Neutrophil (primary cell): ENCODE results near the gene THBS4.

Experiments used
- H3K27ac ChIP-seq: fragments of 200-600 bp; sonication (generic); 2 replicates; pipeline ENCODE4 v1.5.1; 2016; ENCODE audit warnings: mild to moderate bottlenecking, moderate library complexity
- H3K27me3 ChIP-seq: fragments of 200-600 bp; sonication (generic); 2 replicates; pipeline ENCODE4 v1.6.0; 2016; ENCODE audit warnings: mild to moderate bottlenecking
- H3K36me3 ChIP-seq: fragments of 200-600 bp; sonication (generic); 2 replicates; pipeline ENCODE4 v1.5.1; 2017
- H3K4me1 ChIP-seq, 2 experiments: fragments of 200-600 bp in 1 of 2; sonication (generic) in 1 of 2; 1 replicate in 1 of 2; 2 replicates in 1 of 2; pipeline versions ENCODE4 v1.5.1 to v1.6.1; 2013 to 2016; ENCODE audit warnings: low read depth in 1 of 2, low read length in 1 of 2, mild to moderate bottlenecking in 1 of 2, moderate library complexity in 1 of 2; ENCODE audit not compliant: control insufficient read depth in 1 of 2, insufficient read depth in 1 of 2
- H3K4me3 ChIP-seq, 2 experiments: fragments of 200-600 bp in 1 of 2; sonication (generic) in 1 of 2; 1 replicate in 1 of 2; 2 replicates in 1 of 2; pipeline ENCODE4 v1.5.1; 2013 to 2016; ENCODE audit warnings: low read depth in 1 of 2, low read length in 1 of 2, mild to moderate bottlenecking in 1 of 2, moderate library complexity in 1 of 2
- H3K9me3 ChIP-seq: fragments of 200-600 bp; sonication (generic); 2 replicates; pipeline ENCODE4 v1.5.1; 2016
- TF ChIP-seq, protein P1 (sequence below): fragments of 200-600 bp; sonication (generic); IDR thresholded peaks from 2 replicates; pipeline ENCODE4 v1.5.1; 2016; ENCODE audit warnings: antibody characterized with exemption

The THBS4 gene

DNA sequence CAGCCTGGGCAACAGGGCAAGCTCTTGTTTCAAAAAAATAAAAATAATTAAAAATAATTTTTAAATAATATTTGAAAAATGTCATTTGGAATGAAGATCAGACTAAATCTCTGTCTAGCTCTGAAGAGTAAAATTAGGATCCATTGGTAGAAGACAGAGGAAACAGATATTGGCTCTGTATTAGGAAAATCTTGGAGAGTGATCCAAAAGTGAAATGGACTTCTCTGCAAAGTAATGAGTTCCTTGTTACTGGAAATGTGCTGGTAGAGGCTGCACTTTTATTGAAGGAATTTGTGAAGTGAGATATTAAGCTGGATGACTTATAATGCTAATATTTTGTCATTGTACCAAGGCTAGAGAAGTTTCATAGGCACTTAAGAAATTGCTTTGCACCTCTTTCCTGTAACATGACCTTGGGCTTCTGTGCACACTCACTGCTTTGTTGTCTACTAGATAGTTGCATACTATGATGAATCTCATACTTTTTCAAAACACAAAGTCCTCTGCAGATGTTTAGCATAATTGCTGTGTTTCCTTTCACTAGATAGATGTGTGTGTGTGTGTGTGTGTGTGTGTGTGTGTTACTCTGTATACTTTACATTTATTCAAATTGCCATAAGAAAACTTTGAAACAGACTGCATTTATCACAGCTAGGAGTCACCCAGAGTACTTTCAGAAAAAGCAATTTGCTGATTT lies 13.1 kb downstream of the THBS4 start:
- H3K27ac ChIP-seq, result no peak overlapping the region
- TF ChIP-seq, protein P1, sequence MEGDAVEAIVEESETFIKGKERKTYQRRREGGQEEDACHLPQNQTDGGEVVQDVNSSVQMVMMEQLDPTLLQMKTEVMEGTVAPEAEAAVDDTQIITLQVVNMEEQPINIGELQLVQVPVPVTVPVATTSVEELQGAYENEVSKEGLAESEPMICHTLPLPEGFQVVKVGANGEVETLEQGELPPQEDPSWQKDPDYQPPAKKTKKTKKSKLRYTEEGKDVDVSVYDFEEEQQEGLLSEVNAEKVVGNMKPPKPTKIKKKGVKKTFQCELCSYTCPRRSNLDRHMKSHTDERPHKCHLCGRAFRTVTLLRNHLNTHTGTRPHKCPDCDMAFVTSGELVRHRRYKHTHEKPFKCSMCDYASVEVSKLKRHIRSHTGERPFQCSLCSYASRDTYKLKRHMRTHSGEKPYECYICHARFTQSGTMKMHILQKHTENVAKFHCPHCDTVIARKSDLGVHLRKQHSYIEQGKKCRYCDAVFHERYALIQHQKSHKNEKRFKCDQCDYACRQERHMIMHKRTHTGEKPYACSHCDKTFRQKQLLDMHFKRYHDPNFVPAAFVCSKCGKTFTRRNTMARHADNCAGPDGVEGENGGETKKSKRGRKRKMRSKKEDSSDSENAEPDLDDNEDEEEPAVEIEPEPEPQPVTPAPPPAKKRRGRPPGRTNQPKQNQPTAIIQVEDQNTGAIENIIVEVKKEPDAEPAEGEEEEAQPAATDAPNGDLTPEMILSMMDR, result no peak
- H3K9me3 ChIP-seq, result no peaks in the 10 kb centered on the region
- no peaks in the 10 kb centered on the region for H3K27me3 ChIP-seq
- no peaks in the 10 kb centered on the region for H3K36me3 ChIP-seq
- no peak overlapping the region for H3K4me3 ChIP-seq
- H3K4me1 ChIP-seq, result no peaks in the 10 kb centered on the region

DNA sequence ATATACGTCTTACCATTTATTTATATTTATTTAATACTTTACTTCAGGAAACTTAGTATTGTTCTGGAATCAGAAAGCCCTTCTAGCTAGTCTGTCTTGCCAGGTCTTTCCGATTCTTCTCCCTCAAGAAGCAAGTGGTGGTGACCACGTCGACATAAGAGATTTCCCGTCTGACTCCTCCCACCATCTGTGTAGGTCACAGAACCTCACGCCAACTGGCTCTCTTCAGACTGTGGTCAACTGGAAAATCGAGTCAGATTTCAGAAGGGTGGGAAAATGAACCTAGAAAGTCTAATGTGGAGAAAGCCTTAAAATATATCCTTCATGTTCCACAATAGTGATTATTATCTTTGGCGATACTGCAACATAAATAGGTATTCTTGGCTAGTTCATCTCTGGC lies 17.3 kb downstream of the THBS4 start:
- H3K36me3 ChIP-seq, result no peaks in the 10 kb centered on the region
- H3K27me3 ChIP-seq, result no peaks in the 10 kb centered on the region
- H3K9me3 ChIP-seq, result no peaks in the 10 kb centered on the region

DNA sequence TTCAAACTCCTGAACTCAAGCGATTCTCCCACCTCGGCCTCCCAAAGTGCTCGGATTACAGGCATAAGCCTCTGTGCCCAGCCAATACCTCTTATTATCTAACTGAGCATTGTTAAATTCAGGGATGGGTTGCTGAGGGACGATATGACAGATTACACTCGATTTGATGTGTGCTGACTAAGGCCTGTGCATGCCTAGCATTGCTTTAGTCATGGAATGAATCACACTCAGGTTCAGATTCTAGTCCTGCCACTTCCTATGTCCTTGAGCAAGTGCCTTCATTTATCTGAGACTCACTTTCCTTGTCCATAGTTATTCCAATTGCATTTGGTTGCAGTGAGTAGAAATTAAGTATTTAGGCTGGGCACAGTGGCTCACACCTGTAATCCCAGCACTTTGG lies 19.5 kb downstream of the THBS4 start:
- H3K27me3 ChIP-seq, result no peaks in the 10 kb centered on the region
- no peak overlapping the region for H3K27ac ChIP-seq
- no peaks in the 10 kb centered on the region for H3K36me3 ChIP-seq
- no peaks in the 10 kb centered on the region for H3K9me3 ChIP-seq
- H3K4me3 ChIP-seq, result no peak overlapping the region
- TF ChIP-seq, protein P1, result no peak
- H3K4me1 ChIP-seq, result no peaks in the 10 kb centered on the region

More for the DNA sequence above, 17.3 kb downstream of the THBS4 start:
- H3K27ac ChIP-seq, result no peak overlapping the region
- no peaks in the 10 kb centered on the region for H3K4me1 ChIP-seq
- no peak overlapping the region for H3K4me3 ChIP-seq
- TF ChIP-seq, protein P1, result no peak

DNA sequence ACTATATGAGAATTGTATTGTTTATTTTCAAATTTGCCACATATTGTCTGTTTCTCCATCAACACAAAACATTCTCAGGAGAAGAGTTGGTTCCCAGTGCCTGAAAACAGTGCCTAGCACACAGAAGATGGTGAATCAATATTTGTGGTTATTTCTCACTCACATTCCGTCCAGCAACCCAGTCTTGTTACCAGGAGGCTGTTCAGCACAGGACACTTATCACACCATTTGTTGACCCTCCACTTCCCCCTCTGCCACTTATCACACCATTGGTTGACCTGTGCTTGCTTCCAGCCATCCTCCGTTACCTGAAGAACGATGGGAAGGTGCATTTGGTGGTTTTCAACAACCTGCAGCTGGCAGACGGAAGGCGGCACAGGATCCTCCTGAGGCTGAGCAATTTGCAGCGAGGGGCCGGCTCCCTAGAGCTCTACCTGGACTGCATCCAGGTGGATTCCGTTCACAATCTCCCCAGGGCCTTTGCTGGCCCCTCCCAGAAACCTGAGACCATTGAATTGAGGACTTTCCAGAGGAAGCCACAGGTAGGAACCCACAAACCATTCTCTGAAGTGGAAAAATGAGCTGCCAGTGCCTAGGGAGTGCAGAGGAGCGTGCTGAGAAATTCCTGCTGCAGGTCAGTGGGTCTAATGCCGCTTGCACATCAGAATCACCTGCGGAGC lies 20.5 kb downstream of the THBS4 start:
- TF ChIP-seq, protein P1, result no peak
- H3K4me3 ChIP-seq, result no peak overlapping the region
- H3K36me3 ChIP-seq, result no peaks in the 10 kb centered on the region
- no peaks in the 10 kb centered on the region for H3K4me1 ChIP-seq
- H3K27ac ChIP-seq, result no peak overlapping the region
- no peaks in the 10 kb centered on the region for H3K27me3 ChIP-seq
- H3K9me3 ChIP-seq, result no peaks in the 10 kb centered on the region

DNA sequence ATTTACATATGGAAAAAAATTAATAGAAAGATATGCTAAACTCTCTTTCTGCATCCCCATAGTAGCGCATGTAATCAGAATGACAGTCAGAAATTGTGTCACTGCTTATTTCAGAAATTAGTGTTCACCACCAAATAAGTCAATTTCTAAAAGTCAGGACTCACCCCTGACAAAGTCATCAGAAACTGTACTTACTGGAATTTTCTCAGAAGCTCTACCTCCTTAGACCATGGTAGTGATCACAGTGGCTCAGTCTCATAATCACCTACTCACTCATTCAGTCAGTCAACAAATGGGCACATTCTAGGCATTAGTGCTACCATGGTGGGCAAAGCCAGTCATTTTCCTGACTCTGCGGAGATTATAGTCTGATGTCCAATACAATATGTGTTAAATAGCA lies 22.0 kb downstream of the THBS4 start:
- H3K36me3 ChIP-seq, result no peaks in the 10 kb centered on the region

More for the DNA sequence above, 22.0 kb downstream of the THBS4 start:
- Histone ChIP-seq H3K27ac (no peak overlapping the region), H3K9me3 (no peaks in the 10 kb centered on the region), H3K4me3 (no peak overlapping the region), H3K27me3 (no peaks in the 10 kb centered on the region), H3K4me1 (no peaks in the 10 kb centered on the region)
- TF ChIP-seq, protein P1, result no peak
